HepG2 (cell line): ENCODE data around the gene EFHD2. TPM values are rescaled to one million over a fixed set of nuclear protein-coding genes. Genes with fewer than 3 reads are reported as not detected.
"Not testable (repeated sequence)": the region's sequence is repeated elsewhere in the genome, so short reads cannot be mapped to it uniquely, and the experiment has no call there.

ENCODE experiments used
- ATAC-seq: fragments of 200-7000 bp; cut with Tn5 transposase; 3 replicates; pipeline ENCODE4 v1.9.1; 2020; ENCODE audit warnings: mild to moderate bottlenecking, moderate library complexity
- BruUV-seq: library from RNA; stranded (reverse); fragments of 400-500 nt; replicated peaks from 2 replicates; lab custom pipeline; 2021; lab: Mats Ljungman, UMichigan
- CTCF ChIA-PET: fragments of 300-600 bp; formaldehyde crosslinking; extraction: SDS; loops from one replicate; lab custom pipeline; 2021; ENCODE audit warnings: low total read pairs, inconsistent platforms, low intra/inter-chr PET ratio; lab: Yijun Ruan, JAX
- POLR2A ChIA-PET: fragments of 350-600 bp; sonication (Branson Sonifier 250); formaldehyde crosslinking; loops from one replicate; lab custom pipeline; 2020; ENCODE audit warnings: antibody characterized with exemption, inconsistent platforms; lab: Yijun Ruan, JAX
- DNase-seq: peaks from one replicate; pipeline ENCODE4 v3.0.0-alpha.2; 2015; ENCODE audit warnings: low spot score
- FAIRE-seq: peaks from 3 replicates; lab custom pipeline; 2011; peaks lifted over from hg19 to GRCh38; lab: Jason Lieb, UNC
- H2AFZ ChIP-seq: one replicate; pipeline ENCODE4 v1.6.1; 2011; ENCODE audit warnings: low read length, inconsistent platforms
- H3K27ac ChIP-seq: fragments of 300-600 bp; 3 replicates; pipeline ENCODE4 v1.8.0; 2011; ENCODE audit warnings: mixed run types, mild to moderate bottlenecking, mixed read lengths, low read length, inconsistent platforms; ENCODE audit not compliant: insufficient read depth; ENCODE audit errors: extremely low read length
- H3K27me3 ChIP-seq, 2 experiments: fragments of 200-600 bp in 1 of 2; 2 replicates in 1 of 2; 3 replicates in 1 of 2; pipeline versions ENCODE4 v1.6.0 to v1.8.0; 2011; ENCODE audit warnings: low read length in 2 of 2, mild to moderate bottlenecking in 2 of 2, moderate library complexity in 2 of 2, inconsistent platforms in 1 of 2; ENCODE audit not compliant: insufficient read depth in 2 of 2, control insufficient read depth in 1 of 2
- H3K36me3 ChIP-seq, 2 experiments: fragments of 200-600 bp in 1 of 2; replicated peaks in 1 of 2; 2 replicates in 1 of 2; 3 replicates in 1 of 2; pipeline versions ENCODE4 v1.5.1 to v1.8.0; 2011; ENCODE audit warnings: low read length in 2 of 2, inconsistent platforms in 1 of 2; ENCODE audit not compliant: insufficient read depth in 2 of 2, control insufficient read depth in 1 of 2
- H3K4me1 ChIP-seq: 2 replicates; pipeline ENCODE4 v1.5.1; 2012; ENCODE audit warnings: low read length, inconsistent platforms; ENCODE audit not compliant: insufficient read depth
- H3K4me2 ChIP-seq: 2 replicates; pipeline ENCODE4 v1.6.0; 2011; ENCODE audit warnings: low read depth, low read length, inconsistent platforms
- H3K4me3 ChIP-seq, 3 experiments: fragments of 200-600 bp in 1 of 3; sonication (generic), shearing (Covaris generic) in 1 of 3; replicated peaks in 1 of 3; 2 replicates each; pipeline ENCODE4 v1.5.1; 2011 to 2016; ENCODE audit warnings: low read length in 3 of 3, inconsistent platforms in 2 of 3, low read depth in 2 of 3, mild to moderate bottlenecking in 2 of 3, control low read depth in 1 of 3, mixed read lengths in 1 of 3; ENCODE audit not compliant: insufficient read depth in 1 of 3
- H3K79me2 ChIP-seq: one replicate; pipeline ENCODE4 v1.6.1; 2011; ENCODE audit warnings: low read length, inconsistent platforms; ENCODE audit not compliant: insufficient read depth
- H3K9ac ChIP-seq: 2 replicates; pipeline ENCODE4 v1.6.0; 2011; ENCODE audit warnings: mild to moderate bottlenecking, low read depth, low read length, inconsistent platforms; ENCODE audit not compliant: insufficient read depth
- H3K9me3 ChIP-seq: 2 replicates; pipeline ENCODE4 v1.5.1; 2012; ENCODE audit warnings: mild to moderate bottlenecking, low read length
- H4K20me1 ChIP-seq: 2 replicates; pipeline ENCODE4 v1.6.0; 2011; ENCODE audit warnings: inconsistent platforms, mild to moderate bottlenecking, low read length, moderate library complexity; ENCODE audit not compliant: insufficient read depth
- ZNF235 ChIP-seq: sonication (generic); formaldehyde crosslinking; IDR thresholded peaks from 2 replicates; pipeline ENCODE4 v1.8.1; 2023; ENCODE audit warnings: mild to moderate bottlenecking, missing genetic modification reagents, borderline replicate concordance
- WGBS: methylation state at CpG from one replicate; pipeline ENCODE4 v1.1.6; 2017; ENCODE audit warnings: low lambda C conversion rate; 5-methylcytosine and 5-hydroxymethylcytosine counted together
- in situ Hi-C: cut with HindIII; loops from 2 replicates; pipeline ENCODE4 v1.10.0; 2017; ENCODE audit warnings: low pct_unique_long_range_greater_than_20kb; ENCODE audit not compliant: extremely low pct_ligation_motif_present
- intact Hi-C: fragments of 100-400 bp; cut with micrococcal nuclease; formaldehyde crosslinking; loops from one replicate; pipeline ENCODE4 v1.10.0; 2022; ENCODE audit not compliant: unreplicated experiment
- polyA plus RNA-seq, 8 experiments: library from polyadenylated mRNA; depleted of rRNA in 3 of 8; stranded (reverse) in 7 of 8; unstranded in 1 of 8; fragments of >200 nt; fragmentation: Illumina TruSeq in 4 of 8; extraction: Trizol in 4 of 8; gene quantifications; 2 replicates each; pipeline versions ENCODE4 v1.2.1 to v1.2.3, GENCODE V29; 2011 to 2016; ENCODE audit warnings: low read depth in 4 of 8, missing spikeins in 1 of 8, mixed read lengths in 1 of 8; ENCODE audit not compliant: insufficient read depth in 1 of 8
- total RNA-seq, 5 experiments: library from RNA; depleted of rRNA; stranded (reverse); fragments of >200 nt; fragmentation: Illumina TruSeq; extraction: Trizol; gene quantifications; 2 replicates each; pipeline ENCODE4 v1.2.3, GENCODE V29; 2016; ENCODE audit warnings: low read depth in 1 of 5

EFHD2 gene
- total and polyA plus RNA-seq, 2 of the 13 experiments (the other 11 are each of a cell fraction or from before 2014, with no cell fraction given): 9.4 to 12.7 TPM

GRCh38 chr1:15388201-15388880, 21.3 kb upstream of the EFHD2 start:
- intact Hi-C loops: no loop called here
- WGBS: 29% methylated on average over 14 of the region's 15 CpGs
- no peak for ATAC-seq
- TF ChIP-seq ZNF235 (CRISPR knock-in tag): no peak
- TF ChIP-seq, all 625 proteins: peak for 0
- no TSS peak for BruUV-seq
- Histone ChIP-seq H3K9ac (no peak overlapping the region), H4K20me1 (no peaks in the 10 kb centered on the region), H3K9me3 (no peaks in the 10 kb centered on the region), H3K36me3 (no peaks in the 10 kb centered on the region), H3K4me2 (no peak overlapping the region), H3K27ac (no peak overlapping the region), H3K27me3 (peaks cover 2 to 48% of the 10 kb centered on the region in 2 experiments; a peak in 4 of 5 replicates), H3K4me3 (no peak overlapping the region), H2AFZ (no peak overlapping the region), H3K79me2 (no peaks in the 10 kb centered on the region), H3K4me1 (peaks cover 12% of the 10 kb centered on the region)
- FAIRE-seq: no peak
- ChIA-PET CTCF (no interaction called here), POLR2A (no interaction called here)
- in situ Hi-C loops: no loop called here
- DNase-seq: no peak

DNA sequence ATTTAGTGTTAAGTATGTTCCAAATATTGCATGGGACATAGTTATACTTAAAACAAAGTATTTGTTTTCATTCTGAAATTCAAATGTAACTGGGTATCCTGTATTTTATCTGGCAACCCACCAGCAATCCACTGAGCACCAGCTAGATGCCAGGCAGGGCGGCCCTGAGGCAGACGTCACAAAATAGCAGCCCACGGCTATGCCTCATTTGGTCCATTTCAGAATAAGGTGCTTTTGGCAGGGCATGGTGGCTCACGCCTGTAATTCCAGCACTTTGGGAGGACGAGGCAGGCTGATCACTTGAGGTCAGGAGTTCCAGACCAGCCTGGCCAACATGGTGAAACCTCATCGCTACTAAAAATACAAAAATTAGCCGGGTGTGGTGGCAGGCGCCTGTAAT, 19.9 kb upstream of the EFHD2 start:
- H3K9ac ChIP-seq, in situ Hi-C loops, H3K4me3 ChIP-seq, BruUV-seq, H2AFZ ChIP-seq, H3K36me3 ChIP-seq, POLR2A ChIA-PET, DNase-seq, H3K27ac ChIP-seq, H3K4me2 ChIP-seq, CTCF ChIA-PET, H3K9me3 ChIP-seq, intact Hi-C loops, H4K20me1 ChIP-seq, ATAC-seq, FAIRE-seq, H3K79me2 ChIP-seq: not testable (repeated sequence)
- peaks cover 3 to 33% of the 10 kb centered on the region in 2 experiments; a peak in 4 of 5 replicates for H3K27me3 ChIP-seq
- WGBS: 56% methylated on average over 8 of the region's 8 CpGs
- H3K4me1 ChIP-seq: peaks cover 19% of the 10 kb centered on the region
